SIG-M5 treated with dmso at 0.1 percent for 504 hours (cell line): ENCODE measurements around the gene U2AF2.
A peak's percentile ranks its signal among the peaks of the same experiment; 100 is the strongest.

Experiments used
- DNase-seq: peaks from one replicate; lab custom pipeline; 2025; ENCODE audit not compliant: unreplicated experiment; lab: John Stamatoyannopoulos, UW

U2AF2 gene

DNA sequence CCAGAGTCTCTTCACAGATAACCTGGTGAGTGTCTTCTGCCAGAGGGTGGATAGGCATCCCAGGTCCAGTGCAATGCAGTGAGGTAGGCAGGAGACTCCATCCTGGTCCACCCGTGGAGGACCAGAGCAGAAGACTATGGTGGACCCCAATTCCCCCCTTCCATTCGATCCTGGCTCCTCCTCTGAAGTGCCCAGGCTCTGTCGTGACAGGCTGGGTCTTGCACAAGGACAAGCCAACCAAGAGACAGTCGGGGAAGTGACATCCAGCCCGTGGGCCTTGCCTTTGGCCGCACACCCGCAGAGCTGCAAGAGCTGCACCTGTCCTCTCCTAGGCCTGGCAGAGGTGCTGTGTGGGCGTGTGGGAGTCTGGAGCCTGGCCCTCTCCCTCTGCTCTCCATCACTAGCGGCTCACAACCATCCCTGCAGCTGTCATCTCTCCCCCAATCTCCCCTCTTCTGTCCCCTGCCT, 33.6 kb upstream of the U2AF2 start:
- no peak for DNase-seq

DNA sequence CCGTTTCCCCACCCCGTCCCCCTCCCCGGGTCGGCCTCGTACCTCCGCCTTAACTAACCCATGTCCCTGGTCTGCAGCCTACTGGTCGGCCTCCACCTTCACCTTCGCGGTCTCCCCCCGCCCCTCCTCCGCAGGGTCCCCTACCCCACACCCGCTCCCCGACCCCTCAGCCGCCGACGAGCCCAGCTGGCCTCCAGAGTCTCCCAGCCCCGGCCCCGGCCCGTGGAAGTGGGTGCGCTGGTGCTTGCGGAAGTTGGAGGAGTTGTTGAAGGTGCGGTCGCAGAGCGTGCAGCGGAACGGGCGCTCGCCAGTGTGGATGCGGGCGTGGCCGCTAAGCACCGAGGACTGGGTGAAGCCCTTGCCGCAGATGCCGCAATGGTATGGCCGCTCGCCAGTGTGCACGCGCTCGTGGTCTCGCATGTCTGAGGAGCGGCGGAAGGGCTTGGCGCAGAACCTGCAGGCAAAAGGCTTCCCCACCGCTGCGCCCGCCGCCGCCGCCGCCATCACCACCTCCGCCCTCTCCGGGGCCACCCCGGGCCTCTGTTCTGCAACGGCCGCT, 33.1 kb upstream of the U2AF2 start:
- no peak for DNase-seq

DNA sequence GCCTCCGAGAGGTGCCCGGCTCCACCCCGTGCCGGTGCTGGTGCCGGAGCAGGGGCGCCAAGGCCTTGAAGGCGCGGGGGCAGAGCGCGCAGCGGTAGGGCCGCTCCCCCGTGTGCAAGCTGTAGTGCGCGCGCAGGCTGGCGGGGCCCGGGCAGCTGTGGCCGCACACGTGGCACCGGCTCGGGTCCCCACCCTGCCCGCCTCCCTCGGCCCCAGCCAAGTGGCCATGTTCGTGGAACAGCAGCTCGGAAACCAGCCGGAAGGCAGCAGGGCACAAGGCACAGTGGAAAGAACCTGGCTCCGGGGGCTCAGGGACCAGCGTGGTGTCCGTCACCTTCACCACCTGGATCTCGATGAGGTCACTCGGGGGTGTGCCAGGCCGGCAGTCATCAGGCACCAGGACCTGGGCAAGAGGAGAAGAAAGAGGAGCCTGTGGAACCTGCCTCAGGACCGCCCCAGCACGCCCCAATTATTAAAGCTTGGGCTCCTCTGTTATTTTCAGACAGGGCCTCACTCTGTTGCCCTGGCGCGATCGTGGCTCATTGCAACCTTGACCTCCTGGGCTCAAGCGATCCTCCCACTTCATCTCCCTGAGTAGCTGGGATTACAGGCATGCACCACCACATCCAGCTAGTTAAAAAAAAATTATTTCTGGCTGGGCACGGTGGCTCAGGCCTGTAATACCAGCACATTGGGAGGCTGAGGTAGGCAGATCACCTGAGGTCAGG, 32.4 kb upstream of the U2AF2 start:
- DNase-seq: no peak

DNA sequence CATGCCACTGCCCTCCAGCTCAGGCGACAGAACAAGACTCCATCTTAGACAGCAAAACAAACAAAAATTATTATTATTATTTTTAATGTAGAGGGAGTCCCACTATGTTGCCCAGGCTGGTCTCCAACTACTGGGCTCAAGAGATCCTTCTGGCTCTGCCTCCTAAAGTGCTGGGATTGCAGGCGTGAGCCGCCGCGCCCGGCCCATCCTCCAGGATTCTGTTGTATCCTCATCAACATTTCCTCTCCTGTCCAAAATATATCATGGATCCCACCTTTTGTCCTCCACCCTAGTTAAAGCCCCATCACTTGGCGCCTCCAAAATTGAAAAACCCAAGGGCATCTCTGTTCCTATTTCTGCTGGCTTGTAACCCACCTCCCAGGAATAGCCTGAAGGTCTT, 31.7 kb upstream of the U2AF2 start:
- no peak for DNase-seq

DNA sequence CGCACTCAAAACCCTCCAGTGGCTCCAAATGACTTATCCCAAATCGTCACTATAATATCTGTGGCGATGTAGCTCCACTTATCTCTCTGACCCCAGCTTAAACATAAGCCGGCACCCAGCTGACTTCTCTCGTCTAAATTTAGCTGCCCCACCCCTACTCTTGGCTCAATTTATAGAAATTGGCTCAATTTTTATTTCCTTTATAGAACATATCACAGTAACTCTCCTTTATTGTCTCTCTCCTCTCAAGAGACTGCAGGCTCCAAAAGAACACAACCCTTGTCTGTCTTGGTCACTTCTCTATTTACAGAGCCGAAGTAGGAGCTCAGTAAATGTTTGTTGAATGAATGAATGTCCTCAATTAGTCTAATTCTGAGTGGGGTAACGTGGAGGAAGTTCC, 31.3 kb upstream of the U2AF2 start:
- DNase-seq: no peak

DNA sequence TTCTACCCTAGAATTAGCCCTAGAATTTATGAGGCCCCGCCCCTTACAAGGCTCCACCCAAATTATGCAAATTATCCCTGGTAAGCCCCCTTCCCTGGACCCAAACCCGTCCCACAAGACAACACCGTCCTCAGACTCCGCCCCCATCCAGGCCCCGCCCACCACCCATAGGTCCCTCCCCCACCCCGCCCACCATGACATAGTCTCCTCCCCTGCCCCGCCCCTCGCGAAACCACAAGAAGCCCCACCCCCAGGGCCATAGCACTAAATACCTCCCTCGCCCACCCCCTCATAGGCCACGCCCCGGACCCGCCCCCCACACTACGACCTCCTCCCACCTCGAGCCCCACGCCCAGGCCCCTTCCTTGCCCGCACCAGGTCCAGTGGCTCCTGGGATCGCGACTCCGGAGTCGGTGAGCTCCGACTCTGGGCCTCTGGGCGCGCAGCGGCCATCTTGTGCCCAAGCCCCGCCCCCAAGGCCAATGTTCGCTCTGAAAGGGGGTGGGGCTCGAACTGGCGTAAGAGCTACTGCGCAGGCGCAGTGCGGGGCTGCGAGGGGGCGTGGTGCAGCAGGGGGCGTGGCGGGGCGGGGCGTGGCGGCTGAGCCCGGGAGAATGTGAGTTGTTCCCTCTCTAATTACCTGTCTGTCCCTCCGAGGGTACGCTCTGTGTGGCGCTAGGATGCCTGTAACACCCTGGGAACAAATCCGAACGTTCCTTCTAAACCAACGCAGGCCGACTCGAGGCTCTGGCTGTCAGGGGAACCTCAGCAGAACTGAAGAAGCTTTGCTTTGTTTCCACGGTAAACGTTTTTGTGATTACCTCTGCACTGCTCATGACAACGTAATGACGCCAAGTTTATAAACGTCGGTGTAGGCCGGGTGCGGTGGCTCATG, 30.5 kb upstream of the U2AF2 start, which contains the start of gene ZNF784:
TSS of gene ZNF784 (minus strand) at position 458 of the 895 bp plus-strand sequence. CDS start at position 453, 5 bp downstream.
- peak; percentile 88 for DNase-seq

DNA sequence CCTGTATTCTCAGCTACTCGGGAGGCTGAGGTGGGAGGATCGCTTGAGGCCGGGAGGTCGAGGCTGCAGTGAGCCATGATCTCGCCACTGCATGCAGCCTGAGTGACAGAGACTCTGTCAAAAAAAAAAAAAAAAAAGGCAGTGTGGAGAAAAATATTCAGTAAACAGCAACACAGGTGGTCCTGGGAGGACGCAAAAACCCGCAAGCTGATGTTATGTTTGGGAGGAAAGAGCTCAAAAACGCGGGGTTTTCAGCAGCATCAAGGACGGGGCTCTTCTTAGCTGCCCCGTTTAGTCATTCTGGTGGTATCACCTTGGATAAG, 29.9 kb upstream of the U2AF2 start:
- no peak for DNase-seq

DNA sequence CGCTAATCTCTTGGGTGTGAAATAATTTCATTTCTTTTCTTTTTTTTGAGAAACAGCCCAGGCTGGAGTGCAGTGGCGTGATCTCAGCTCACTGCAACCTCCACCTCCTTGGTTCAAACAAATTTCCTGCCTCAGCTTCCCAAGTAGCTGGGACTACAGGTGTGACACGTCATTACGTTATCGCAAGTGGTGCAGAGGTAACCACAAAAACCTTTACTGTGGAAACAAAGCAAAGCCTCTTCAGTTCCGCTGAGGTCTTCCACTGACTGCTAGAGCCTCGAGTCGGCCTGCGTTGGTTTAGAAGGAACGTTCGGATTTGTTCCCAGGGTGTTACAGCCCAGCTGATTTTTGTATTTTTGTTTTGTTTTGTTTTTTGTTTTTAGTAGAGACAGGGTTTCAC, 28.5 kb upstream of the U2AF2 start:
- no peak for DNase-seq

DNA sequence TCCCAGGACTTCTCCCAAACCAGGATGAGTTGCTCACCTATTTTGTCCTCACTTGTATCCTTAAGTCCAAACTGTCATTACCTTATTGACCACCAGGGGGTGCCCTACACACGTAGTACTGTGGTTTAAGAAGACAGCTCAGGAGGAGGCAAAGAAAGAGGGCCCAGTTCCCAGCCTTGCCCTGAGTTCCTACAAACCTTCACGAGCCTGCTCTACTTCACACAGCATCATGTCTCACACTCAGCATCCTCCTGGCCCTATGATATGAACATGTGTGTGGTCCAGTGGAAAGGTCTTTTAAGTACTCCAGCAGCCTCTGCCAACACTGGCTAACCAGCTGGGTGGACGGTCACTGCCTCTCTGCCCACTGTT, 22.4 kb upstream of the U2AF2 start:
- peak; percentile 92 for DNase-seq

DNA sequence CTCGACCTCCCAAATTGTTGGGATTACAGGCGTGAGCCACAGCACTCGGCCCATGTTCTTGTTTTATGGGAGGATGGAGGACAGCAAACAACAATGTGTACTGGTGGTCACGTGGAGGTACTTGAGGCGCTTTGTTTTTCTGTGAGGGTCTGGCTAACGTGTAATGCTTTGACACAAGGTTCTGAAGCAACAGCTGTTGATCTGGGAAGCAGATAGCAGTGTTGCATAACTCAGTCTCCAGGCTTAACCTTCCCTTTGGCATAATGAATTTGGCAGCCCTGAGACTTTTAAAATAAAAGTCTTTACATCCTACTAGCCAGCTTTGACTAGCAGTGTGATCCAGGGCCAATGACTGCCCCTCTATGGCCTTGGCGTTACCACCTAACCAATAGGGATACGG, 21.0 kb upstream of the U2AF2 start:
- peak; percentile 36 for DNase-seq

DNA sequence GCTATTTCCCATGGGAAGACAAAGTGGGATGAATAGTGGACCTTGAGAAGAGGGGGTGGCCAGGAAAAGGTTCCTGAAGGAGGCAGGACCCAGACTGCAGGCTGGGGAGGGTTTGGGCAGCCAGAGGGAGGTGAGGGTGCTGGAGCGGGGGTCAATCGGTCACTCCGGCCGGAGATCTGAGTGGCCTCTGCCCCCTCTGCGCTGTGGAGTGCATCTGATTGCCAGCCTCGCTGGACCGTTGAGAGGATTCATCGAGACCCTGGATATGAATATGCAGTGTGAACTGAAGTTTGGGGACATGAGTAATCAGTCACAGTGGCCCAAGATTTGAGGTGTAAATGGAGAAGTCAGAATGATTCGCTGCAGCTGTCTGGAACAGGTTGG, 19.5 kb upstream of the U2AF2 start:
- no peak for DNase-seq

DNA sequence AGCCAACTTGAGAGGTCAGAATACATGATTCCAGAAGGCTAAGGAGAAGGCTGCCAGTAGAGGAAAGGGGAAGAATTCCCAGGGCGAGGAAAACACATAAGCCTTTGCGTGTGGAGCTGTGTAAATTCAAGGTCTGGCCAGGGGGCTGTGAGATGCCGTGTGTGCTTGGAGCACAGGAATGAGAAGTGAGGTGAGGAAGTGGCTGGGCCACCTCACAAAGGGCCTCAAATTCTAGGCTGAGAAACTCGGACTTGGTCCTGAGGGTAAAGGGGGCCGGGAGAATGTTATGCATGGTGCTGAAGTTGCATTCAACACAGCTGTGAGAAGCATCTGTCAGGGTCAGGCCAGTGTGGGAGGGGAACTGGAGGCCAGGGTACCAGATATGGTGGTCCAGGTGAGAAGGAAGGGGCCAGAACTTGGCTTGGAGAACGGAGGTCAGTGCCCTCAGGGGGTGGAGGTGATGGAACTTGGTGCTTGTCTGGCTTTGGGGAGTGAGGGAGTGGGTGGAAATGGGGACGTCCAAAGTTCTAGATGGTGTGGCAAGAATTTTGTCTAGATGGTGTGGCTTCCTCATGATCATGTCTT, 18.9 kb upstream of the U2AF2 start:
- no peak for DNase-seq

DNA sequence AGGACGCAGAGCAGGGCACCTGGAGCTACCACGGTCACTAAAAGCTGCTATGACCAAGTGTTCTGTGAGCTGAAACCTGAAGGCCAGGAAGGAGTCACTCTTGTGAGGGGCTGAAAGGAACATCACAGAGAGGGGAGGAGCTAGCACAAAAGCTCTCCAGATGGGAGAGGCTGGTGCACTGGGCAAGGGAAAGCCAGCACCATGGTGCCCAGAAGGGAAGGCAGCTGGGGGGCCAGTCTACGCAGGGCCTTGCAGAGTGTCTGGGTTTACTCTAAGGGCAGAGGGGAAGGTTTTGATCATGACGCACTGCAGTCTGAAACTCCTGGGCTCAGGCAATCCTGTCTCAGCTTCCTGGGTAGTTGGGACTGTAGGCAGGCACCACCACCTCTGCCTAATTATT, 18.1 kb upstream of the U2AF2 start:
- no peak for DNase-seq

DNA sequence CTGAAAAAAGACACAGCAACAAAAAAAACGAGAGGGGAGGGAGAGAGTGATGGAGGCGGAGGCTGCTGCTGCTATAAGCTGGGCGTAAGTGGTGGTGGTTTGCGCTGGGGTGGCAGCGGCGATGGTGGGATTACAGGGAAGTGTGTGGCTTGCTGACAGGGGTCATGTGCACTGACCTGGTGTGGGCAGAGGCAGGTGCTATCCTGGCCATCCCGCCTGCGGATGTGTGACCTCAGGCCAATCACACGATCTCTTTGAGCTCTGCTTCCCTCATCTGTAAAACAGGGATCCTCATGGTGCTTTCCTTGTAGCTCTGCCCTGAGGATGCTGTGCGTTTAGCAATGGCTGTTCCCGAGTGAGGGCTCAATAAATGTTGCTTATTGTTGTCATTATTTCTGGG, 17.3 kb upstream of the U2AF2 start:
- DNase-seq: no peak

DNA sequence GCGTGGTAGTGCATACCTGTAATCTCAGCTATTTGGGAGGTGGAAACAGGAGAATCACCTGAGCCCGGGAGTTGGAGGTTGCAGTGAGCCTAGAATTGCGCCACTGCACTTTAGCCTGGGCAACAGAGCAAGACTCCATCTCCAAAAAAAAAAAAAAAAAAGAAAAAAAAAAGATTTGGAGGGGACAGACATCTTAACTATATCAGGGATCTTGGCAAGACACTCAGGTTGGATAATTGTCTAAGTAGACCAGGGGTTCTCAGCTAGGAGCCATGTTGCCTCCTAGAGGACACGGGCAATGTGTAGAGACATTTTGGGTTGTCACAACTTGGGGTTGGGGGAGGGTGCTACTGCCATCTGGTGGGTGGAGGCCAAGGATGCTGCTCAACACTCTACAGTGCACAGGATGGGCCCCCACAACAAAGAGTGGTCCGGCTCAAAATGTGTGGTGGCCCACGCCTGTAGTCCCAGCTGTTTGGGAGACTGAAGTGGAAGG, 15.9 kb upstream of the U2AF2 start:
- peak; percentile 58 for DNase-seq

DNA sequence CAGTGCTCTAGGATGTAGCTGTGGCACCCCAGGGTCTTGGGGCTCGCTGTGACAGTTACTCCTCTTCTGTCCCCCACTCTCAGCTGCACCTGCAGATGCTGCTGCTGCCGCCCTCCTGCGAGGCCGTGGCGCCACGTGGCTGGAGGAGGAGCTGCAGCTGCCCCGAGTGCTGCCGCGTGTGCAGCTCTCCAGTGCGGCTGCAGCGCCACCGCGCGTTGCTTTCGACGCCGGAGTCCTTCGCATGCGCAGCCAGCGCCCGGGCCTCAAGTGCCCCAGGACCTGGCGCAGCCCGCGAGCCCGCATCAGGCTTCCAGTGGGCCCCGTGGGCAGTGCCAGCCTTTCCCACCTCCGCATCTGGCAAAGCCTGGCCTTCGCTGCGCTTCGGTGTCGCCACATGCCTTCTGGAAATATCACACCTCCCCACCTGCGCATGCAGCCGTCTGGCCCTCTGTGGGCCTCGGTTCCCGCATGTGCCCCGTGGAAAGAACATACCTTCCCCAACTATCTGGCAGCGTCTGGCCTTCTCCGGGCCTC, 14.7 kb upstream of the U2AF2 start:
- DNase-seq: no peak

DNA sequence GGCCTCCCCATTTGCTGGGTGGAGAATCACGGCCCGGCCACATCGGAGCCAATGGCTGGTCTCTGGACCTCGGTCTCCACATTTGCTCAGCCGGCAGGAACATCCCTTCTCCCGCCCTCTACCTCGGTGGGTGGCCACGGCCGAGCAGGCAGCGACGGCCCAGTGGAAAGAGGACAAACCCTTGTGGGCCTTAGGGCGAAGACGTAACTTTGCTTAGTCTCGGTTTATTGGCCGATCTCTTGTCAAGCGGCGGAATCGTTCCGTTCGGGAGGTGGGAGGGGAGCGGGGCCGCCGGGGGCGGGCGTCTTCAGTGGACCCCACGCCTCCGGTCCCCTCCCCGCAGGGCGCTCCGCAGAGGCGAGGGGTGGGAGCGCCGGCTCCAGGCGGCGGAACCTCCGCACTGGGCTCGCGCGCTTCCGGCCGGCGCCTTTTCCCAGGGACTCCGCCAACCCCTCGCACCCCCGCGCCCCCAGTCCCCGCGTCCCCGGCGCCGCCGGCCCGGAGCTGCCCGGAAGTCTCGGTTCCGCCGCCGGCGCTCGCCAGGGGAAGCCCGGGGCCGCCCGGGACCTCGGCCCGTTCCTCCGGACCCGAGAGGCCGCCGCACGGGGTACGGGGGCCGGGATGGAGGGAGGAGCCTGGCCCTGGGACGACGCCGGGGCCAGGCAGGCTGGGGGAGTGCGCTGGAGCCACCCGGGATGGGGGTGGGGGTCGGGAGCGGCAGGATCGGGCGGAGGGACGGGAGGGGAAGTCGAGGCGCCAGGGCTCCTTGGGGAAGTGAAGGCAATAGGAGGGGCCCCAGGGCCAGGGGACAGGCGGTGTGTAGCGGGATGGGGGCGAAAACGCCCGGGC, 14.0 kb upstream of the U2AF2 start, which contains the start of gene ZNF580:
TSS of gene ZNF580 (plus strand) at position 426 of the 849 bp plus-strand sequence. CDS start 1,507 bp downstream, outside the sequence.
- peak; percentile 31 for DNase-seq

DNA sequence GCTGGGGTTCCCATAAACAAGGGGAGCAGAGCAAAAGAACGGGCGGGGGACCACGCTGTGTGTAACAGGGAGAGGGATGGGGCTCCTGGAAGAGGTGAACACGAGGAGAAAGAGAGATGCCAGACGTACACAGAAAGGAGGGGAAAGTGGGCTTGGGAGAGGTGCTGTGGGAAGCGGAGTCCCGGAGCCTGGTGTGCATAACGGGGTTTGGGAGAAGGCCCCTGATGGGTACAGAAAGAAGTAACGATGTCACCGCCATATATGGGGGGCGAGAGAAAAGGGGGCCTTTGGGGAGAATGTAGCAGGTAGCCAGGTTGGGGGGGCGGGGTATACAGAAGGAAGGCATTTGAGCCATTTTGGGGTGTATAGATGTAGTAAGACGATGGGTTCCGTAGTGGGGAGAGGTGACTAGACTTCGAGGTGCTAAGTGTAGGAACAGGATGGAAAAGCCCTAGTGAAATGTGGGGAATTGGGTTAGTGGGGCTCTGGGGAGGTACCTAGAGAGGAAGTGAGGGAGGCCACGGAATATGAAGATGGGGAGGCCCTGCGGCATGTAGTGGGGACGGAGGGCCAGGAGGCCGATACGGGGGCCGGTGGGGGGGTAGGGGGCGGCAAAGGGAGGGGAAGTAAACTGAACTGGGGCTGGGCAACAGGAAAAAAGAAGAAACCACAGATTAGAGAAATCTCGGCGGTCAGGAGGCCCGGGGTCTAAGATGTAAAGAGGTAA, 13.2 kb upstream of the U2AF2 start:
- DNase-seq: peak; percentile 54

DNA sequence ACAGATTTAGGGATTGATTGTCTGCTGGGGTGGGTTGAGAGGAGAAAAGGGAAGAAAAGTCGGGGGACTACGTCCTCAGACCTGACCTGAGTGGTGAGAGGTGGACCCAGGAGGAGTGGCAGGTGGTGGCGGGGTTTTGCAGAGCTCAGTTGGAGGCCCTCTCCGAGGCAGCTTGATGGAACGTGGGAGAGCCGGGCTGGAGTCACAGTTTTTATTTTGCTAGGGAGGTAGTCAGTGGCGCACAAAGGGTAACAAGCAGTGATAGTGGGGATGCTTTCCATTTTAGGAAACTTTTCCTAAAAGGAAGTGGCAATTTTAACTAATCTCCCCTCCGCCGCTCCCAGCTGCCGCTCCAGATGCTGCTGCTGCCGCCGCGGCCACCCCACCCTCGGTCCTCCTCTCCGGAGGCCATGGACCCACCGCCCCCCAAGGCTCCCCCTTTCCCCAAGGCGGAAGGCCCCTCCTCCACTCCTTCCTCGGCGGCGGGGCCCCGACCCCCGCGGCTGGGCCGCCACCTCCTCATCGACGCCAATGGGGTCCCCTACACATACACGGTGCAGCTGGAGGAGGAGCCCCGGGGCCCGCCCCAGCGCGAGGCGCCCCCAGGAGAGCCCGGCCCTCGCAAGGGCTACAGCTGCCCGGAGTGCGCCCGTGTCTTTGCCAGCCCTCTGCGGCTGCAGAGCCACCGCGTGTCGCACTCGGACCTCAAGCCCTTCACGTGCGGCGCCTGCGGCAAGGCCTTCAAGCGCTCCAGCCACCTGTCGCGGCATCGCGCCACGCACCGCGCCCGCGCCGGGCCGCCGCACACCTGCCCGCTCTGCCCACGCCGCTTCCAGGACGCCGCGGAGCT, 12.5 kb upstream of the U2AF2 start:
- DNase-seq: peak; percentile 54
